ENCODE data around the gene BZW2. TPM values are rescaled to one million over a fixed set of nuclear protein-coding genes. Genes with fewer than 3 reads are reported as not detected.

BZW2 gene
- total RNA-seq, 1 experiment from 2014 or later = 64.7 TPM

DNA sequence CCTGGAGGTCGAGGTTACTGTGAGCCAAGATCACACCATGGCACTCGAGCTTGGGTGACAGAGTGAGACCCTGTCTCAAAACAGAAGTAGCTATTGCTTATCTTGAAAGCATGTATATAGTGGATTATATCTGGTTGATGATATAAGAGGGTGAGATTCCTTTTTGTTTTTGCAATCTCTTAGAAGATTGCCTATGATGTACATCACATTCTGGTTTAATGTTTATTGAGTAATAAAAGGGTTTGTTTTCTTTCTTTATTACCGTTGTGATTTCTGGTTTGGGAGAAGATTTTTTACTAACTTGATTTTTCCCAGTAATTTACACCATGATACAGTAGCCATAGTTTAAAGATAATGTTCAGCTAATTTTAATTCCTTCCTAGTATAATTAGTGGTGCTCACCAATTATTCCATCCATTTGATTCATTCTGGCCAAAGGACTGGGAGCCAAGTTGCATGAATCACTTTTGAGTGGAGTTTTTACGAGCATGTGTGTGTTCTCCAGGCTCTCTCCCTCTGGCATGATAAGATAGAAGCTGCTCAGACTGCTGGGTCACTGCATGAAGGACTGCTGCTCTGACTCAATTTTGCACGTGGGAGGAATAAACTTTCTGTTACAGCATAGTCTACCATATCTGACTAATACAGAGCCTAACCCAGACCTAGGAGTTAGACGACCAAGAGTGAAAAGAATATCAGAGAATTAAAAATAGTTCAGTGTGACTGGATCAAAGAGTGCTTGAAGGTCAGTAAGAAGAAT lies 94.1 kb downstream of the BZW2 start:
- DNase-seq (ENCODE audit: low spot score) = no peak
- in situ Hi-C loops (cut with HindIII; ENCODE audit: low sequenced_read_pairs) = no loop called here

DNA sequence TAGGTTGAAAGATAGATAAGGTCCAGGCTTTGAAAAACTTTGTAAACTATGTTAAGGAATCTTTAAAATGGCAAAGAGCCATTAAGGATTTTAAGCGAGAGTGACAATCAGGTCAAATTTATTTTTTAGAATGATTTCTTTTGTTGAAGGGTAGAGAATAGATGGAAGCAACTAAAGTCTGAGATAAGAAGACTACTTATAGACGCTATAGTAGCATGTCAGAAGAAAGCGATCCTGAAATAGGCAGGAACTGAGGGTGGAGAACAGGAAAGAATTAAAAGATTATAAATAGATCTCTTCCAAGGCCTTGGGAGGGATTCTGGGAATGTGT lies 94.6 kb downstream of the BZW2 start:
- no peak for DNase-seq (ENCODE audit: low spot score)
- in situ Hi-C loops (cut with HindIII; ENCODE audit: low sequenced_read_pairs) = no loop called here

DNA sequence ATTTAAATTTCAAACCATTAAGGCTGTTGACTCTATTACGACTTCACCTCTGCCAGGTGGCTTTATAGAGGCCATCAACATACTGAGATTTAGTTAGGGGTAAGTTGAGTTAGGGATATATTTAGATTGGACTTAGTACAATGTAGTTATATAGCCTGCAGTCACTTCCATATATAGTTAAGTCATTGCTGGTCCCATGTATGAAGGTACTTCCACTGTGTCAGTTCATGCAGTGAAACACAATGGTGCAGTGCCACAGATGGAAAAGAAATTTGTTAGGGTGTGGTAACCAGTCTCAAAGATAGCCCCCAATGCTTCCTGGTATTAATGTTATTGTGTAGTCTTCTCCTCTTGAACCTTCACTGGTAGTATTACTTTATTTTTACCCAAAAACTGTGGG lies 95.0 kb downstream of the BZW2 start:
- no peak for DNase-seq (ENCODE audit: low spot score)

DNA sequence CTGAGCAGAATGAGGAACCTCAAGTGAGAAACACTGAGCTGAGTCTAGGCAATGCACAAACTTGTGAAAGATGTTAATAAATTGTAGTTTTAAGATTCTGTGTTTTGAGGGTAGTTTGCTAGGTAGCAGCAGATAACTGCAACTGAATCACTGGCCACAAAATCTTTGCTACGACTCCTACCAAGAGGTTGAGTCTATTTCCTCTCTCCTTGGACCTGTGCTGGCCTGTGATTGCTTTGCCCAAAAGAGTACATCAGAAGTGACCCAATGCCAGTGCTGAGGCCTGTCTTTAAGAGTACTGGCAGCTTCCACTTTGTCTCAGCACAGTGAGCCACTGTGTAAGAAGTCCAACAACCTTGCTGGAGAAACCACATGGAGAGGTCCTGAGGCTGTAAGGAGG lies 95.7 kb downstream of the BZW2 start:
- DNase-seq (ENCODE audit: low spot score) = no peak
- in situ Hi-C loops (cut with HindIII; ENCODE audit: low sequenced_read_pairs) = no loop called here

More for the DNA sequence above, 95.0 kb downstream of the BZW2 start:
- in situ Hi-C loops (cut with HindIII; ENCODE audit: low sequenced_read_pairs) = no loop called here

DNA sequence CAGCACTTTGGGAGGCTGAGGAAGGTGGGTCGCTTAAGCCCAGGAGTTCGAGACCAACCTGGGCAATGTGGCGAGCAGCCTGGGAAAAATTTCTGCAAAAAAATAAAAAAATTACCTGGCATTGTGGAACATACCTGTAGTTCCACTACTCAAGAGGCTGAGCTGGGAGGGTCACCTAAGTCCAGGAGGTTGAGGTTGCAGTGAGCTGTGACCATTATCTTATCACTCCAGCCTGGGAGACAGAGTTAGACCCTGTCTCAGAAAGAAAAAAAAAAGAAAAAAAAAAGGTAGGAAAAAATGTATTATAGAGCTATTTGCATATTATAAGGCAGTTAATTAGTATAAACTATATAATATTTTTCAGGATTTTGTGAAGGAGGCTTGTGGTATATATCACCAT lies 96.6 kb downstream of the BZW2 start:
- in situ Hi-C loops (cut with HindIII; ENCODE audit: low sequenced_read_pairs) = no loop called here
- no peak for DNase-seq (ENCODE audit: low spot score)

DNA sequence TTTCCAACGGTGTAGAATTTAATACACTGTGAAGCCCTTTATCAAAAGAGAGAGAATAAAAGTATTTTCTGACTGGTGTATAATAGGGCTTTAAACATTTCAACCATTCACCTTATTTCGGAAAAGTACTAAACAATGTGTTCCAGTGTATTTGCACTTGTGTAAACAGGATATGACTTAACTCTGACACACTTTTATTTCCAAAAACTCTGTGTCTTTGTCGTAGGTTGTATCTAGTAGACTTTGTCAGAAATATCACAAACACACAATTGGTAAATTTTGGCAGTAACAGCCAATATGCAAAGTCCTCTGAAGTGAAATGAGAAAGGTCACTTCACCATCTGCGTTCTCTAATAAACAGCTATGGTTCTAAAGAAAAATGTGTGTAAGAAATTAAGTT lies 97.3 kb downstream of the BZW2 start:
- no peak for DNase-seq (ENCODE audit: low spot score)
- in situ Hi-C loops (cut with HindIII; ENCODE audit: low sequenced_read_pairs) = no loop called here

DNA sequence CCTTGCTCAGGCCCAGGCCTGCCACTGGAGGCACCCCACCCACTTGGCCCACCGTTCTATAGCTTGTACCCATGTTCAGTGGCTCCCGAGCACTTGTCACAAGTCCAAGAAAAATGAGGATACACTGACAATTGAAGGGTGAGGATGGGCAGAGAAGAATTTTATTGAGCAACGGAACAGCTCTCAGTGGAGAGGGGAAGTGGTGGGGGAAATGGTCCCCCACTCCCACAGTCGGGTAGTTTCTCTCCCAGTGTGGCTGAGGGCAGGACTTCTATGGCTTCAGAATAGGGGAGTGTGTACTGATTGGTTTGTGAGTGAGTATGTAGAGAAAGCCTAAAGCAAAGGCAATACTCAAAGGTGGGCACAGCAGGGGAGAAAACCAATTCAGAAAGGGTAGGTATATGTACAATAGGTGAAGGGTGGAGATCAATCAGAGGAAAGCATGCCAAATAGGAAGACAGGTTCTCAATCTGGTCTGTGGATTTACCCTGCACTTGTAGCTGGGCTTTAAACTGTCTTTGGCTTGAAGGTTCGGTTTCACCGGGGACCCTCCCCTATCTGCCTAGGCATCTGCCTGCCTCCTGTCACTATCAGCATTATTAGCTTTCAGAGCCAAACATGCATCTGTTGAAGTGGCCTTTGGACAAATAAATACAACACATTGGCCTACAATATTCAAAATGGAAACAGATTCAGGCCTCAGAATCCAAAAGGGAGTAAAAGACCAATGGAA lies 98.7 kb downstream of the BZW2 start:
- in situ Hi-C loops (cut with HindIII; ENCODE audit: low sequenced_read_pairs) = no loop called here
- no peak for DNase-seq (ENCODE audit: low spot score)

DNA sequence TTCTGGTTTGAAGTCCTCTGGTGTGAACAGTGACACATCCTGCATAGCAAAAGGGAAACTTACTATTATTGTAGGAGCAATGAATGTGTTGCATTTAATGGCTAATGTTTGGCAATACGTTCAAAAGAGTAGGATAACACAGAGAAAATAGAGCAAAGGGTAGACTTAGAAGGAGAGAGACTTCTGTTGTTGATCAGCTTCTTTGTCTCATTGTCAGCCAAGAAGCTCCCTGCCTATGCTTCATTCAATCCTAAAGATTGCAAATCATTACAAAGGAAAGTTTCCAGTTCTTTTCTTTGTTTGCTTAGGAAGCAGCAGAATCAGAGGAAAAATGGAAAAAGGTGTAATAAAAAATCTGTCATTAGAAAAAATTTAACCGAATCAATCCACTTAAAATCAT lies 99.7 kb downstream of the BZW2 start:
- no peak for DNase-seq (ENCODE audit: low spot score)
- in situ Hi-C loops (cut with HindIII; ENCODE audit: low sequenced_read_pairs) = no loop called here

DNA sequence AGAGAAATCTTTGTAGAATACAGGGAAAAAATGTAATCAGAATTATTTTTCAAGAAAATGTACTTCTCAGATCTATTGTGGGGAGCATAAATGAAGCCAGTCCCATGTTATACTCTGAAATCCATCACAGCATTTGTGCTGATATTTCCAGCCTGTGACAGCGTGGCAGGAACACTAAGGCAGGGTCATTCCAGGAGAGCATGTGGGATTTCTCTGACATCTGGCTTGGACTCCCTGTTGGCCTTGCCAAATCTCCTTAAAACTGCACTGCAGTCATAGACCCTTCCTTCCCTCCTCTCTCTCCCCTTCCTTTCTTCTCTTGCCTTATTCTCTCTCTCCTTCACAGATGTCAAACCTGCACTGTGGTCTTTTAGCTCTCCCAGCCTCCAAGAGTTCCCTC lies 101.1 kb downstream of the BZW2 start:
- in situ Hi-C loops (cut with HindIII; ENCODE audit: low sequenced_read_pairs) = no loop called here
- DNase-seq (ENCODE audit: low spot score) = no peak

DNA sequence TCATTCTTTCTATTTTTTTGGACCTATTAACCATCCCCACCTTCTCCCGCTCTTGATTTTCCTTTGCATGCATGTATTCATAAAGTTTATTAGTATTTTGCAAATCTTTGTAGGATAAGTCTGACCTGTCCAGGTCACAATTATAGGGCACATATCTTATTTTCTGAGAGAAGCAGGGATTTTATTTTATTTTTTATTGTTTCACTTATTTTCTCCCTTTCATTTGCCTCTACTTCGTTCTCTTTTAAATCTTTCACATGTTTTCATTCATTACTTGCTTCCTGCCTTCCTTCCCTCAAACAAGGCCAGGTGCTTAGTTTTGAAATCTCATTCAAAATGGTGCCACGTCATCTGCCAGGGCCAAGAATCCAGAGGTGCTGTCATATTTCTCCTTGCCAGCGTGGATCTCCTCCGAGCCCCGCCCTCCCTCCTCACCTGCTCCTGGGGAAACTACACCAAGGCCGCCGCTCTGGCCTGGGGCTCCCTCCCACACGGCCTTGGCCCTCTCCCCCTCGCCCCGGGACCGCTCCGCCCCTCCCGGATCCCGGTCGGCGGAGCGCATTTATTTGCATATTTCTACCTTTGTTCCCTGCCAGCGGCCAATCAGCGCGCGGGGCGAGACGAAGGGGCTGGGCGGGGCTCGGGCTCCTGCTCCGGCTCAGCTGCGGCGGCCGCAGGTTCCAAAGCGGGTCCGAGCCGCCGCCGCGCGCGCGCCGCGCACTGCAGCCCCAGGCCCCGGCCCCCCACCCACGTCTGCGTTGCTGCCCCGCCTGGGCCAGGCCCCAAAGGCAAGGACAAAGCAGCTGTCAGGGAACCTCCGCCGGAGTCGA lies 107.3 kb downstream of the BZW2 start, which contains the start of gene TSPAN13:
TSS of gene TSPAN13 (plus strand) at position 654 of the 830 bp plus-strand sequence. CDS start 213 bp downstream, outside the sequence.
- in situ Hi-C loops (cut with HindIII; ENCODE audit: low sequenced_read_pairs) = no loop called here
- DNase-seq (ENCODE audit: low spot score) = peak; percentile 91

DNA sequence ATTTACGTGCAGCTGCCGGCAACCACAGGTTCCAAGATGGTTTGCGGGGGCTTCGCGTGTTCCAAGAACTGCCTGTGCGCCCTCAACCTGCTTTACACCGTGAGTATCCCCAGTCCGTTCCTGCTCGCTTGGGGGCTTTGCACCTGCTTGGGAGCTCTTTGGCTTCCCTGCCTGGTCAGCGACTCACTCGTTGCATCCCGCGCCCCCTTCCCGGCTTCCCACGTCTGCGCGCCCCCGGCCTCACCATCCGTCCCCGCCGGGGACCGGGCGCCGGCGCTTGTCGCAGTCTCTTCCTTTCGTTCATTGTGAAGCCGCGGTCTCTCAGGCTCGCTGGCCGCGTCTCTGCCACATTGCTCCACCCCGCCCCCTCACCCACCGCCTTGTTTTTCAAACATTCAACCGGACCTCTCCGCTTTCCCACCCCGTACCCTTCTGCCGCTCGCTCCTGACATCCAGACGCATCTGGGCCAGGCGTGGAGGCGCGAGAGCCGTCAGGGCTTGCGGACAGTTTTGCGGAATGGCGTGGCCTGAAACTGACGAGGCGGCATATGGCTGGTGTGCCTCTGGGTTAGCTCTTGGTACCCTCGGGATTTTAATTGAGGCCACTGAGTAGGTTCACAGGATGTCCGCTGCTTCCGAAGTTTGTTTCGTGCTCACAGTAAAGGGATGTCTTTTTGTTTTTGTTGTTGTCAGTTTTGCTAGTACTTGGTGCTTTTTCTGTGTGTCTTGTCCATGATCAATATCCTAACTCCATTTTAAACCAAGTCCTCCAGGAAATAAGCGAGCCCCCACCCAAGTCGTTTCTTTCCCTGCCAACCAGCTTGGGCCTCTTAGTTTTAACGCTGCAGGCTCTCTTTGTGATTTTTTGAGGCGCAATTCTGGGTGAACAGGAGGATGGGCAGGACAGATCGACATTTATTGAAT lies 108.2 kb downstream of the BZW2 start:
- in situ Hi-C loops (cut with HindIII; ENCODE audit: low sequenced_read_pairs) = no loop called here
- DNase-seq (ENCODE audit: low spot score) = peak; percentile 57

DNA sequence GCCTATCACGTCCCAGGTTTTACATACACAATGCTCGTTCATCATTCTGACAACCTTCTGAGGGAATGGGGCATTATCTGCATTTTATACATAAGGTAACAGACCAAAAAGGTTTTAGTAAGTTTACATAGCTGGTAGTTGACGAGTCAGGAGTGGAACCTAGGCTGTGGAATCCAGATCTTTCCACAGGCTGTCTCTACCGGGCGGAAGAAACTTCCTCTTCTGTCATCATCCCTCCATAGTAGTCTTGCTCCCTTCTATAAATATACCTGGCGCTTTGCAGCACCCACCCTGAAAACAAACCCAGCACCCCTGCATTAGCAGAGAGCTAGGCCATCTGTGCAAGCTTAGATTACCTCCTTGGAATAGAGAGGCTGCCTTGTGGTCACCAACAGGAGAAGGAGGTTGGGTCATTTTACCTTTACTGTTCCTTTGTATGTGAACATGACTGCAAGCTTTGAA lies 108.9 kb downstream of the BZW2 start:
- peak; percentile 68 for DNase-seq (ENCODE audit: low spot score)
- in situ Hi-C loops (cut with HindIII; ENCODE audit: low sequenced_read_pairs) = no loop called here

DNA sequence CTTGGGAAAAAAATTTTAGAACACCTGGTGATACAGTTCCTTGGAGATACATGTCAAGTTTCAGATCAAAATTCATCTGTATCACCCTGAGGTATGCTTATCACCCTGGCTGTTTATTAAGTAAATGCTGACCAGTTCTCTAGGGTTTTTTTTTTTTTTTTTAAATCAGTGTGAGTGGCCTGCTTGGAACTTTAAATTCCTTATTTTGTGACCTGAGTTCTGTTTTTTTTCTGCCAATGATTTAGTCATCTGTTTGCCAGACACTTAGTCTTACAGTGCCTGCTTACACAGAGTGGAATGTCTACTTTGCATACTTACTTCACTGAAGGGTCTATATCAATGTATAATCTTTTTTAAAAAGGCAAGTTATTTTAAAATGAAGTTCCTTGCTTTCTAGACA lies 109.4 kb downstream of the BZW2 start:
- in situ Hi-C loops (cut with HindIII; ENCODE audit: low sequenced_read_pairs) = no loop called here
- DNase-seq (ENCODE audit: low spot score) = no peak

Other genes with a start within 250 kb of the BZW2 start
- 0.25 and 0.58 TPM in 2 replicates for gene CRPPA, start 224.6 kb upstream of the BZW2 start, total RNA-seq (2014; rRNA removed; shearing (Covaris generic))
- gene SOSTDC1, start 180.4 kb upstream of the BZW2 start, total RNA-seq (2014; rRNA removed; shearing (Covaris generic)) = 0.18 TPM in 1 of 2 replicates, not detected in the other
- not detected in 2 replicates for gene LRRC72, start 119.4 kb upstream of the BZW2 start, total RNA-seq (2014; rRNA removed; shearing (Covaris generic))
- gene ANKMY2, start 427 bp upstream of the BZW2 start, total RNA-seq (2014; rRNA removed; shearing (Covaris generic)) = 13.4 and 20.5 TPM in 2 replicates
- gene TSPAN13, start 107.6 kb downstream of the BZW2 start, total RNA-seq (2014; rRNA removed; shearing (Covaris generic)) = not detected in 2 replicates
- gene AGR2, start 158.8 kb downstream of the BZW2 start, total RNA-seq (2014; rRNA removed; shearing (Covaris generic)) = not detected in 2 replicates
- not detected in 2 replicates for gene AGR3, start 235.8 kb downstream of the BZW2 start, total RNA-seq (2014; rRNA removed; shearing (Covaris generic))